Liver (tissue), 9 donors: Measurements from ENCODE around the gene FYTTD1. TPM values are rescaled to one million over a fixed set of nuclear protein-coding genes. Genes with fewer than 3 reads are reported as not detected.

Experiments
- DNase-seq: peaks from one replicate; pipeline ENCODE4 v3.0.0-alpha.2; 2017; ENCODE audit warnings: low spot score
- H3K27ac ChIP-seq, 2 donors: one replicate each; pipeline ENCODE4 v1.7.0; 2013; ENCODE audit warnings: inconsistent platforms in 2 of 2, low read length in 2 of 2, control low read depth in 1 of 2, low read depth in 1 of 2, mild to moderate bottlenecking in 1 of 2
- H3K27me3 ChIP-seq, 4 donors: one replicate each; pipeline versions ENCODE4 v1.6.1 to v1.7.0; 2013; ENCODE audit warnings: low read length in 3 of 4, inconsistent platforms in 1 of 4, mild to moderate bottlenecking in 1 of 4, moderate library complexity in 1 of 4; ENCODE audit not compliant: control insufficient read depth in 4 of 4, insufficient read depth in 4 of 4
- H3K36me3 ChIP-seq, 4 donors: one replicate each; pipeline versions ENCODE4 v1.6.1 to v1.7.0; 2013; ENCODE audit warnings: low read length in 3 of 4, mild to moderate bottlenecking in 3 of 4, low read depth in 1 of 4, moderate library complexity in 1 of 4; ENCODE audit not compliant: control insufficient read depth in 4 of 4, insufficient read depth in 3 of 4
- H3K4me1 ChIP-seq, 4 donors: one replicate each; pipeline versions ENCODE4 v1.6.1 to v1.7.0; 2013; ENCODE audit warnings: low read length in 3 of 4, mild to moderate bottlenecking in 3 of 4, moderate library complexity in 1 of 4; ENCODE audit not compliant: control insufficient read depth in 4 of 4, insufficient read depth in 4 of 4
- H3K4me3 ChIP-seq, 3 donors: one replicate each; pipeline versions ENCODE4 v1.6.1 to v1.7.0; 2013; ENCODE audit warnings: low read length in 3 of 3, control low read depth in 1 of 3, low read depth in 1 of 3, mild to moderate bottlenecking in 1 of 3
- H3K9ac ChIP-seq, 2 donors: one replicate each; pipeline ENCODE4 v1.7.0; 2013; ENCODE audit warnings: low read length in 2 of 2, mild to moderate bottlenecking in 2 of 2, moderate library complexity in 2 of 2, control low read depth in 1 of 2, low read depth in 1 of 2
- H3K9me3 ChIP-seq, 4 donors: one replicate each; pipeline versions ENCODE4 v1.6.1 to v1.7.0; 2013; ENCODE audit warnings: low read length in 3 of 4; ENCODE audit not compliant: control insufficient read depth in 4 of 4
- CTCF ChIP-seq: fragments of 150-350 bp; IDR thresholded peaks from 2 replicates; pipeline ENCODE4 v1.5.1; 2017; ENCODE audit warnings: improper control_type of control experiment, low read depth, low read length; ENCODE audit not compliant: missing input control
- EGR1 ChIP-seq, 2 donors: IDR thresholded peaks; 2 replicates each; pipeline ENCODE4 v1.6.1; 2016 to 2018; ENCODE audit warnings: antibody characterized with exemption in 2 of 2, low read depth in 2 of 2
- FOXA1 ChIP-seq: IDR thresholded peaks from 2 replicates; pipeline ENCODE4 v1.6.1; 2016; ENCODE audit warnings: antibody characterized with exemption
- FOXA2 ChIP-seq: IDR thresholded peaks from 2 replicates; pipeline ENCODE4 v1.6.1; 2016; ENCODE audit warnings: antibody characterized with exemption
- GABPA ChIP-seq, 2 donors: IDR thresholded peaks in 1 of 2; conservative IDR thresholded peaks in 1 of 2; 2 replicates each; pipeline ENCODE4 v1.6.1; 2016; ENCODE audit warnings: antibody characterized with exemption in 2 of 2, mild to moderate bottlenecking in 1 of 2, moderate library complexity in 1 of 2
- HNF4A ChIP-seq, 2 donors: conservative IDR thresholded peaks; 2 replicates each; pipeline ENCODE4 v1.6.1; 2016; ENCODE audit warnings: antibody characterized with exemption in 2 of 2, mild to moderate bottlenecking in 2 of 2
- HNF4G ChIP-seq: IDR thresholded peaks from 2 replicates; pipeline ENCODE4 v1.6.1; 2016; ENCODE audit warnings: antibody characterized with exemption
- JUND ChIP-seq, 2 donors: IDR thresholded peaks; 2 replicates each; pipeline ENCODE4 v1.6.1; 2016; ENCODE audit warnings: antibody characterized with exemption in 2 of 2
- NR2F2 ChIP-seq: IDR thresholded peaks from 2 replicates; pipeline ENCODE4 v1.6.1; 2016; ENCODE audit warnings: antibody characterized with exemption
- RAD21 ChIP-seq, 2 donors: IDR thresholded peaks; 2 replicates each; pipeline ENCODE4 v1.6.1; 2016; ENCODE audit warnings: antibody characterized with exemption in 2 of 2, mild to moderate bottlenecking in 2 of 2
- REST ChIP-seq: IDR thresholded peaks from 2 replicates; pipeline ENCODE4 v1.6.1; 2016; ENCODE audit warnings: antibody characterized with exemption, mild to moderate bottlenecking
- RXRA ChIP-seq, 2 donors: IDR thresholded peaks; 2 replicates each; pipeline ENCODE4 v1.6.1; 2017 to 2018; ENCODE audit warnings: antibody characterized with exemption in 2 of 2, mild to moderate bottlenecking in 1 of 2
- SP1 ChIP-seq: IDR thresholded peaks from 2 replicates; pipeline ENCODE4 v1.6.1; 2018; ENCODE audit warnings: antibody characterized with exemption, mild to moderate bottlenecking
- YY1 ChIP-seq: IDR thresholded peaks from 2 replicates; pipeline ENCODE4 v1.6.1; 2016; ENCODE audit warnings: antibody characterized with exemption, mild to moderate bottlenecking
- ZBTB33 ChIP-seq: IDR thresholded peaks from 2 replicates; pipeline ENCODE4 v1.6.1; 2016; ENCODE audit warnings: antibody characterized with exemption
- WGBS: extraction: QIAGEN DNeasy Blood & Tissue Kit; methylation state at CpG from one replicate; pipeline ENCODE4 v1.1.7; 2013; 5-methylcytosine and 5-hydroxymethylcytosine counted together
- polyA plus RNA-seq, 2 donors: library from polyadenylated mRNA; stranded (reverse) in 1 of 2; unstranded in 1 of 2; fragments of 200-250 nt in 1 of 2; fragments of >200 nt in 1 of 2; fragmentation: Nextera tagmentation in 1 of 2; extraction: Ambion mirVana in 1 of 2; gene quantifications; one replicate each; pipeline versions ENCODE4 v1.2.1 to v1.2.3, GENCODE V29; 2013 to 2015
- total RNA-seq, 2 donors: library from RNA; depleted of rRNA; stranded (reverse); fragments of >200 nt; gene quantifications; one replicate each; pipeline ENCODE4 v1.2.3, GENCODE V29; 2014
- donor health status: healthy.
- donor health status: healthy.
- donor health status: healthy.
- donor health status: healthy.
- donor health status: healthy.

FYTTD1 gene
- total and polyA plus RNA-seq, 4 donors, result 11.5 to 22.7 (median 16.0) TPM

- Histone ChIP-seq H3K4me3 (no peak overlapping the region), H3K4me1 (peaks cover 3 to 22% (median 7%) of the 10 kb centered on the region in 4 donors), H3K27me3 (no peaks in the 10 kb centered on the region), H3K36me3 (no peaks in the 10 kb centered on the region), H3K9ac (no peak overlapping the region), H3K9me3 (no peaks in the 10 kb centered on the region), H3K27ac (peak overlapping the region in 1 of 2 donors; percentile 31)
- 95% methylated on average over 1 of the region's 1 CpG for WGBS
- no peak for DNase-seq
- TF ChIP-seq RXRA (IDR thresholded peaks at IDR 0.05) (peak in 1 of 2 donors; percentile 72), CTCF (no peak), ZBTB33 (peak; percentile 44), NR2F2 (no peak), JUND (IDR thresholded peaks at IDR 0.05) (peak in 1 of 2 donors; percentile 61), EGR1 (IDR thresholded peaks at IDR 0.05; ENCODE audit: low read depth in 2 of 2) (no peak), GABPA (IDR thresholded peaks at IDR 0.05 in 1 of 2, conservative IDR thresholded peaks at IDR 0.05 in 1 of 2) (no peak), HNF4A (conservative IDR thresholded peaks at IDR 0.05) (peak; percentile 46 to 75), HNF4G (no peak), FOXA2 (peak; percentile 49), YY1 (peak; percentile 97), RAD21 (IDR thresholded peaks at IDR 0.05) (peak in 1 of 2 donors; percentile 18)
Measured at GRCh38 chr3:197795200-197795599, 45.5 kb downstream of the FYTTD1 start.

GRCh38 chr3:197796087-197796486 is 46.4 kb downstream of the FYTTD1 start:
- no peak overlapping the region for H3K9ac ChIP-seq
- H3K4me1 ChIP-seq, result peaks cover 3 to 16% (median 7%) of the 10 kb centered on the region in 4 donors
- H3K36me3 ChIP-seq, result no peaks in the 10 kb centered on the region
- TF ChIP-seq YY1 (no peak), FOXA2 (no peak), FOXA1 (no peak), NR2F2 (no peak), GABPA (IDR thresholded peaks at IDR 0.05 in 1 of 2, conservative IDR thresholded peaks at IDR 0.05 in 1 of 2) (no peak), REST (no peak), SP1 (no peak), EGR1 (IDR thresholded peaks at IDR 0.05; ENCODE audit: low read depth in 2 of 2) (no peak), CTCF (no peak)
- WGBS, result 54% methylated on average over 4 of the region's 4 CpGs
- DNase-seq, result no peak
- no peaks in the 10 kb centered on the region for H3K9me3 ChIP-seq
- H3K4me3 ChIP-seq, result no peak overlapping the region
- H3K27ac ChIP-seq, result no peak overlapping the region
- H3K27me3 ChIP-seq, result no peaks in the 10 kb centered on the region
